AG08396 (cell line): Measurements from ENCODE around the gene APOA4.

Experiments
- DNase-seq: peaks from one replicate; pipeline ENCODE4 v3.0.0; 2012; ENCODE audit warnings: low spot score, mixed read lengths

APOA4 gene

GRCh38 chr11:116823031-116823843 is at the start of gene APOA4:
Gene APOA4 (minus strand): TSS chr11:116823304. CDS start chr11:116823191, 113 bp downstream.
- DNase-seq = no peak

- peak; percentile 62 for DNase-seq
Observed at GRCh38 chr11:116871248-116871647, 48.1 kb upstream of the APOA4 start.

GRCh38 chr11:116870054-116870453 is 47.0 kb upstream of the APOA4 start:
- DNase-seq = no peak

DNA sequence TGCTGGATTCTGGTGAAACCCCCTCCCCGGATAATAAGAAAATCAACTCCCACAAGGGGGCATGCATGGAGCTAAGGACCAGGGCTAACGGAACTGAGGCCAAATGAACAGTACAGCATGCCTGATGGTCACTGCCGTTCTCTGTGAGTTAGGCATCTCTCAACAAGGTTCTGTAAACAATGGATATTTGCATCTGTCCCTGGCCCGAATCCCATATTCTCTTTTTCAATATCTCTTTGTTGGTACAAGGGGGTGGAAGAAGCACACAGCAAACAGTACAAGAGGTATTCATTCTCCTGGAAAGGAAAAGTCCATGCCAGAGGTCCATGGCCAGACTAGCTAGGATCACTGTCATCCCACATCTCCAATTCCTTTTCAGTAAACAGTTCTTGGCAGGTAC is 46.5 kb upstream of the APOA4 start:
- no peak for DNase-seq

GRCh38 chr11:116868066-116868465 is 45.0 kb upstream of the APOA4 start:
- no peak for DNase-seq

DNA sequence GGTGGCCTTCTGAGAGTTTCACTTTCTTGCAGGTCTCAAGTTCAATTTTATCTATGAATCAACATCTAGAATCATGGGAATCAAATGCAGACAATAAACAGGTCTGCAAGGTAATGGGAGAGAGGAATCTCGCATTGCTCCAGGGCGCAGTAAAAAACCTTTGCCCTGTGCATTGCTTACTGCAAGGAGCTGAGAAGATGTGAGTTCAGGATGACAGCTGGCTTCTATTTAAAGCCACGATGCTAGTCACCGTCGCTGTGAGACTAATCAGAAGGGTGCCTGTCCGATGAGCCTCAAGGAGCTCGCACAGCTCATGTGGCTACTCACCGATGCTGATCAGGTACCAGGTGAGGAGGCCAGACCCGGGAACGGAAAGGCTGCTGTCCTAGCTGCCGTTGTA is 44.5 kb upstream of the APOA4 start:
- no peak for DNase-seq

DNA sequence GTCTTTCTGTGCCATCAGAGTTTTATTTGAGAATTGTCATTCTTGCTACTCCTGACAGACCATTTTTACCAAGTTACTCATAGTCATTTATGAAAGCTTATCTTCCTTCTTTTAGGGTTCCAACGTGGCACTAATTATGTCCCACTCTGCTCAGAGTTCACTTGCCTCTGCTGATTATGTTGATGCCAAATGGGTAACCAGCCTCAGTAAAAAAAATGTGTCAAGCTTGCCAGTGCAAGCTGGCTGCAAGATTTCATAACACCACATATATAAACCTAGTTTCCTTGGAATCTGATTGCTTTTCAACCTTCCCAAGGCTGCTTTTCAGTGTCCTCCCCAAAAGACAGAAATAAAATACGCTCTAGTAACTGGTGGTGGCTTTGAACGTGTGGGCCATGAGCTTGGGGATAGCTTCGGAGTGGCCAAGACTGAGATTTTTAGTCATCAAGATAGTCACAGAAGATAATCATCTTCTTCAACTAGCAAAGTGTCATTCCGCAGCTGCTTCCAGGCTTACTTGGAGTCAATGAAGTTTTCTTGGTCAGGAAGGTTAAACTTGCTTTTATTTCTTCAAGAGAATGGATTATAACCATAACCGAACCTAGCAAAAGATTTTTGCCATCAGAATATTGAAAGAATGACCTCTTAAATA is 43.8 kb upstream of the APOA4 start:
- DNase-seq = no peak

DNA sequence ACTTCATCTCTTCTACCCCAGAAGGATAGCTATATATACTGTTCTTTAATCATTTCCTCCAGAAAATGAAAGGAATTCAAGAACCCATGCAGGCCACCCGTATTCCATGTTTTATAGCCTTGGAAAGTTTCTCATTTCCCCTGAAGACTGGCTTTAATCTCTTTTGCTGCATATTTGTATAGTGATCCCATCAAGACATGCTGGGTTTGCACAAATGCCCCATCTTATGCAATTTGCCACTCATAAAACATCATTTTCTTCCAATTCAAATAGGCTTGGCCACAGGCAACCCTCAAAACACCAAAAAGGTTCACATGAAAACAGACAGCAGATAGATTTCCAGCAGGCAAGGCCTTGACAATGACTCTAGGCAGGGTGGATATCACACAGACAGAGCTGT is 42.6 kb upstream of the APOA4 start:
- no peak for DNase-seq

- DNase-seq = no peak
Observed at GRCh38 chr11:116864531-116864930, 41.4 kb upstream of the APOA4 start.

GRCh38 chr11:116862951-116863350 is 39.8 kb upstream of the APOA4 start:
- DNase-seq = no peak

DNA sequence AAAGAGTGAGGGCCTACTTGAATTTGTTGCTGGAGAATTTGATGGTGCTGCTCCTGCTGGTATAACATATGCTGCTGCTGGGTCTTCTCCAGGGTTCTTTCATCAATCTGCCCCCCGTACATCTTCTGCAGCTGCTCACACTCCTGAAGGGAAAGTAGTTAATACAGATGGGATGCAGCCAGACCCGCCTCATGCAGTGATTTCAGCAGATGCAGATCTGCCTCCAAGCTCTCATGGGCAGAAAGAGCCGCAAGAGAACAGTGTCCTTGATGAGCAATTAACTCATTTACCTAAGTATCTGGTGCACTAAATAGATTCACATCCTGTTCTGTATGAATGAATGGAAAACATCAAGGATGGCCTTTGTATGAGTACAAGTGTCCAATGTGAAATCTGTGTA is 39.1 kb upstream of the APOA4 start:
- no peak for DNase-seq

DNA sequence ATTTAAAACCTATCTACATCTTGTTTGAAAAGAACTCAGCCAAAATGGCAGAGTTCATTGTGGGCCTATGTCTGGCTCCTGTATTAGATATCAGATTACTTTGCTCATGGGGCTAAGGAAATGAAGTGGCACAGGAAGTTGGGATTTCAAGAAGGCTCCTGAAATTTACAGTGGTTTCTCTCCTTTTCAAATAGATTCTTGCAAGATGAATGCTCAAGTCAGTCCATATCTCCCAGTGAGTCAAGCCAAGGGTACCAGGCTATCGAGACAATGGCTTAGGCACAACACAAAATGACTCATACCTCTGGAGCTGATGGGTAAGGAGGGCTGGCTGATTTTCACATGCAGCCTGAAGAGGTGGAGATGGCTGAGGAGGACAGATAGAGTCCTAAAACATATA is 38.4 kb upstream of the APOA4 start:
- DNase-seq = no peak

DNA sequence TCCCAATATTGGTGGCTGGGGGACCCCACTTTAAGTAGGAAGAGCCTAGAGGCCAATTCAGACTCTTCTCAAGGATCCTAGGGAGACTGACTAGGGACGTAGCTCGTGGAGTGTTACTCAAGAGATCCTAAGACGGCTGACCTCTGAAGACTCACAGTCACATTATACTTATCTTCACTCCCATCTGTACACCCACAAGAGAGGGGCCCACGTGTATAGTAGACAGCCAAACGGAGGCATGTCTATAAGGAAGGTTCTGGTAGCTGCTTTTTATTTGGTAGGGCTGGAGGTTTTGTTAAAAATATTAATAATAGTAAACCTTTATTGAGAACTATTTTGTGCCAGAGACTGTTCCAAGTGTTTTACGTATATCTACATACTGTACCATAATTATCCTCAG is 37.2 kb upstream of the APOA4 start:
- no peak for DNase-seq

DNA sequence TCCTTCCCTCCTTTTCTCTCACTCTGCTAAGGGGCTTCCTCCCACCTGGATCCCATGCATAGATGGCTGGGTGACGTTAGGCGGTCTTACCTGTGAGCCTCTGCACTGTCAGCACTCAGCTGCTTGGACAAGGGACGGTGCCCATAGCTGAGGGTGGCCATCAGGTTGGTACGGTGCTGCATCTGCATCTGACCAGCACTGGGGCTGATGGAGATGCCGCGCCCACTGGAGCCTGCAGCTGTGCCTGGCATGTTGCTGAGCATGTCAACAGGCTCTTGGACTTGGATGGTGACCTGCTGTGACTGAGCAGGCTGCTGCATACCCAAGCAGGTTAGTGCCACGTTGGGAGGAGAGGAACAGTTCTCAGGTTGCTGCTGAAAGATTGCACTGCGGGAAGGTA is 36.1 kb upstream of the APOA4 start:
- no peak for DNase-seq

DNA sequence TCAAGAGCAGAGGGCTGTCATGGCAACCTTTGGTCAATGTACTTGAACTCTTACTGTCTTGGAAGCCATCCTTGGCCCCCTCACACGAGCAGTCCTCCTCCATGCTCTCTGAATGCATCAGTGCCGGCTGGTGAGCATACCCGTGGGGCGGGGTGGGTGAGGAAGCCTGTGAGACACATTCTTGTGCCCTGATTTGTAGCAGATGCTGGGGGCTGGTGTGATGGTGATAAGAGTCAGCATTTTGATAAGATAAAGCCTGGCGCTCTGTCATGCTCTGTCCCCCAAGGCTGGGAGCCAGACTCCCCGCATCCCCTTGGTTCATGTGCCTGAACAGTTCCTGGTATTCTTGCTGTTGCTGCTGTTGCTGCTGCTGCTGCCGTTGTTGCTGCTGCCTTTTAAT is 34.8 kb upstream of the APOA4 start:
- no peak for DNase-seq

- DNase-seq = no peak
Observed at GRCh38 chr11:116857316-116857715, 34.2 kb upstream of the APOA4 start.

- no peak for DNase-seq
Observed at GRCh38 chr11:116856423-116856822, 33.3 kb upstream of the APOA4 start.

DNA sequence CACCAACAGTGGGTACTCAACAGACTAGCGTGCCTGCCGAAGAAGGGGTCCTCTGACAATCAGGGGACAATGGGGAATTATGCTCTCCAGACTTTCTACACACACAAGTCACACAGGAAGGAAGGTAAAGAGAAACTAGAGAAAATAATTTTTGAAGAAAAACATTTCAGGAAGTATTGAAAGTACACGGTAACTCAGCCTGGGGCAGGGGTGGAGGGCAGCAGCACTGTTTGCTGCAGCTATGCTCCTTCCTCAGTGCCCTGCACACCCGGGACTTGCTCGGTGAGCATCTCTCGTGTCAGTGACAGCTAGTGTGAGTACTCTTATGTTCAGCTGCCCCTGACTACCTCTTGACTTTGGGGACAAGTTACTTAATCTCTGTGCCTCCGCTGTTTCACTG is 32.3 kb upstream of the APOA4 start:
- DNase-seq = no peak

- peak; percentile 78 for DNase-seq
Observed at GRCh38 chr11:116853461-116854073, 30.5 kb upstream of the APOA4 start.

GRCh38 chr11:116852261-116853031 is 29.3 kb upstream of the APOA4 start:
- DNase-seq = no peak

- no peak for DNase-seq
Observed at GRCh38 chr11:116851626-116852025, 28.5 kb upstream of the APOA4 start.

GRCh38 chr11:116849486-116849885 is 26.4 kb upstream of the APOA4 start:
- DNase-seq = no peak

DNA sequence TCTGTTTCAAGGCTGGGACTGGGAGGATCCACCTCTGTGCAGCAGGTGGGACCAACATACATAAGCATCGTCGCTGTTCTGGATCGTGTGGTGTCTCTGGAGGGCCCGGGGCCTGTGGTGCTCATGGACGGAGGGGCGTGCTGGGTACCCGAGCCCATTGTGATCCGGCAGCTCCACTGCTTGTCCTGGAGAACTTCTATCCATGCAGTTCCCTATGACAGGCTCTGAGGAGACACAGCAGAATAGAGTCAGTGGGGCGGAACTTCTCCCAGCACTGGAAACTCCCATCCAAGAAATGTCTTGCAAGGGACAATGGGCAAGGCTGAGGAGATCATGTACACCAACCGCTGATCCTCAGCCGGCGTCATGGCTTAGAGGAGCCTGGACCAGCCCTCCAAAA is 26.0 kb upstream of the APOA4 start:
- no peak for DNase-seq
